ENCODE data around the gene ISL2. TPM values are rescaled to one million over a fixed set of nuclear protein-coding genes. Genes with fewer than 3 reads are reported as not detected.

ISL2 gene
- total and polyA plus RNA-seq, 9 donors = not detected

DNA sequence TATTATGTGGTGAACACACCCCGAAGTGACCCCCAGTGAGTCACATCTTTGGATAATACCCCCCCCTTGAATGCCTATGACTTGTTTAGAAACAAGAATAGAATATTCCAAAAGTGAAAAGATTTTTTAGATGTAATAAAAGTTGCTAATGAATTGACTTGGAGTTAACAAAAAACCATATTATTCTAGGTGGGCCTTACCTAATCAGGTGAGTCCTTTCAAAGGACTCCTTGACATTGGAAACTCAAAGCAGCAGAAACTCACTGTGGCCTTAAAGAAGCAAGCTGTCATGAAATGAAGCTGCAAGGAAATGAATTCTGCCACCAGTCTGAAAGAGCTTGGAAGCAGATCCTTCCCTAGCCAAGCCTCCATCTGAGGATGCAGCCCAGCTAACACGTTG is 10.9 kb upstream of the ISL2 start:
- H3K36me3 ChIP-seq = no peaks in the 10 kb centered on the region
- no peaks in the 10 kb centered on the region for H3K4me1 ChIP-seq (ENCODE audit: insufficient read depth)
- DNase-seq = no peak
- TF ChIP-seq POLR2A (IDR thresholded peaks at IDR 0.05) (no peak), EP300 (IDR thresholded peaks at IDR 0.05) (no peak)
- TF ChIP-seq, protein P1, sequence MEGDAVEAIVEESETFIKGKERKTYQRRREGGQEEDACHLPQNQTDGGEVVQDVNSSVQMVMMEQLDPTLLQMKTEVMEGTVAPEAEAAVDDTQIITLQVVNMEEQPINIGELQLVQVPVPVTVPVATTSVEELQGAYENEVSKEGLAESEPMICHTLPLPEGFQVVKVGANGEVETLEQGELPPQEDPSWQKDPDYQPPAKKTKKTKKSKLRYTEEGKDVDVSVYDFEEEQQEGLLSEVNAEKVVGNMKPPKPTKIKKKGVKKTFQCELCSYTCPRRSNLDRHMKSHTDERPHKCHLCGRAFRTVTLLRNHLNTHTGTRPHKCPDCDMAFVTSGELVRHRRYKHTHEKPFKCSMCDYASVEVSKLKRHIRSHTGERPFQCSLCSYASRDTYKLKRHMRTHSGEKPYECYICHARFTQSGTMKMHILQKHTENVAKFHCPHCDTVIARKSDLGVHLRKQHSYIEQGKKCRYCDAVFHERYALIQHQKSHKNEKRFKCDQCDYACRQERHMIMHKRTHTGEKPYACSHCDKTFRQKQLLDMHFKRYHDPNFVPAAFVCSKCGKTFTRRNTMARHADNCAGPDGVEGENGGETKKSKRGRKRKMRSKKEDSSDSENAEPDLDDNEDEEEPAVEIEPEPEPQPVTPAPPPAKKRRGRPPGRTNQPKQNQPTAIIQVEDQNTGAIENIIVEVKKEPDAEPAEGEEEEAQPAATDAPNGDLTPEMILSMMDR (IDR thresholded peaks at IDR 0.05) = no peak
- H3K4me3 ChIP-seq = no peak overlapping the region
- WGBS, 3 donors = 59 to 70% (median 63%) methylated on average over 2 of the region's 2 CpGs
- no peak overlapping the region for H3K27ac ChIP-seq
- H3K27me3 ChIP-seq = no peaks in the 10 kb centered on the region
- no peaks in the 10 kb centered on the region for H3K9me3 ChIP-seq
- intact Hi-C loops (cut with DNase I) = no loop called here

DNA sequence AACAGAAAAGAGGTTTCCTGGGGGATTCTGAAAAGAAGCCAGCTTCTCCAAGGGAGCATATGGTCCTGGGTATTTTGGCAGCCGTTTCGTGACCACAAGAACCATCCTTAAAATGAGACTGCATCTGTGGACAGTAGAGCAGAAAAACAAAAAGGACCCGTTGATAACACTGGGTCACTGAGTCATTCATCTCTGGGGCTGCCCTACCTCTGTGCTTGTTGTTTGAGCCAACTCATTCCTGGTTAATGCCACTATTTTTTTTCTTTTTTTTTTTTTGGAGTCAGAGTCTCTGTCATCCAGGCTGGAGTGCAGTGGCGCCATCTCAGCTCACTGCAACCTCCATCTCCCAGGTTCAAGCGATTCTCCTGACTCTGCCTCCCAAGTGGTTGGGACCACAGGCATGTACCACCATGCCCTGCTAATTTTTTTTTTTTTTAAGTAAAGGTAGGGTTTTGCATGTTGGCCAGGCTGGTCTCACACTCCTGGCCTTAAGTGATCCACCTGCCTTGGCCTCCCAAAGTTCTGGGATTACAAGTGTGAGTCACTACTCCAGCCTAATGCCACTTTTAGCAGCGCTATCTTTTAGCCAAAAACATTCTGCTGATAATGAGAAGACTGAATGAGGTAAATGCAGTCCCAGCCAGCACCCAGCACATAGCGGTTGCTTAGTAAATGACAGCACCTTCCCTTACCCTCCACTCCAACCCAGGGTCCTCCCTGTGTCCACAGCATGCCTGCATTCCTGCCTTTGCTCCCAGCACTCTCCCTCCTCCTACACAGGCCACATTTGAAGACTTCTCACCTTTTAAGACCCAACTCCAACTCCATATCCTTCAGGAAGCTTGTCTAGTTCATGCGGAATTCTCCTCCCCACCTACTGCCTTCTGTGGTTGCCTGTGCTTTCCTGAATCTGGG is 9.1 kb upstream of the ISL2 start:
- DNase-seq = no peak
- intact Hi-C loops (cut with DNase I) = no loop called here
- 67 to 77% (median 67%) methylated on average over 8 of the region's 8 CpGs for WGBS, 3 donors

DNA sequence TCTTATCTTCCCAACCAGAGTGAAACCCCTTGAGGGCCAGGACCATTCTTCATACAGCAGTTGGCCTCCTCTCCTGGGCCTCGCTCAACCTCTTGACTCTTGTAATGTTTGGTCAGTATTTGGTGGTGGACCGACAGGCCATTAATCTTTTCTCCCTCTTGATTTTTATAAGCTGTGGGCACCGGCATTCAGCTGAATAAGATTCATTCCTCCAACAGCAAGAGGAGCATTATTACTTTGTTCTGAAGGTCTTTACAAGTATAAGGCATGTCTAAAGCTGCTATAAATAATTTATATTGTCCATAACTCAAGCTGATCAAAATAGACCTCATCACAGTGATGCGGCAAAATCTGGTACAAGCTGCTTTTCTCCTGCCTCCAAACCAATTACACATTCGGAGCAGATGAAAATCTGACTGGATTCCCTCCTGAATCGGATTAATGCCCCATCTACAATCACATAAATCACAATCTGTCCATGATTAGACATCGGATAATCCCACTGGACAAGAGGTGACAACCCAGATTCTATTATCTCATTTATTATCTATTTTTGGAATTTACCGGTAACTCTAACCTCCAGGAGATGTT is 8.4 kb upstream of the ISL2 start:
- Histone ChIP-seq H3K4me3 (no peak overlapping the region), H3K4me1 (ENCODE audit: insufficient read depth) (no peaks in the 10 kb centered on the region), H3K27me3 (no peaks in the 10 kb centered on the region), H3K9me3 (no peaks in the 10 kb centered on the region), H3K36me3 (no peaks in the 10 kb centered on the region), H3K27ac (no peak overlapping the region)
- TF ChIP-seq EP300 (IDR thresholded peaks at IDR 0.05) = no peak
- no peak for TF ChIP-seq POLR2A (IDR thresholded peaks at IDR 0.05)
- TF ChIP-seq, protein P1 (IDR thresholded peaks at IDR 0.05) = no peak
- intact Hi-C loops (cut with DNase I) = no loop called here
- DNase-seq = no peak
- 85 to 86% (median 85%) methylated on average over 8 of the region's 8 CpGs for WGBS, 3 donors

More for the DNA sequence above, 9.1 kb upstream of the ISL2 start:
- Histone ChIP-seq H3K4me3 (no peak overlapping the region), H3K27ac (no peak overlapping the region), H3K36me3 (no peaks in the 10 kb centered on the region), H3K27me3 (no peaks in the 10 kb centered on the region), H3K9me3 (no peaks in the 10 kb centered on the region), H3K4me1 (ENCODE audit: insufficient read depth) (no peaks in the 10 kb centered on the region)
- TF ChIP-seq EP300 (IDR thresholded peaks at IDR 0.05) (no peak), POLR2A (IDR thresholded peaks at IDR 0.05) (no peak)
- TF ChIP-seq, protein P1 (IDR thresholded peaks at IDR 0.05) = no peak

DNA sequence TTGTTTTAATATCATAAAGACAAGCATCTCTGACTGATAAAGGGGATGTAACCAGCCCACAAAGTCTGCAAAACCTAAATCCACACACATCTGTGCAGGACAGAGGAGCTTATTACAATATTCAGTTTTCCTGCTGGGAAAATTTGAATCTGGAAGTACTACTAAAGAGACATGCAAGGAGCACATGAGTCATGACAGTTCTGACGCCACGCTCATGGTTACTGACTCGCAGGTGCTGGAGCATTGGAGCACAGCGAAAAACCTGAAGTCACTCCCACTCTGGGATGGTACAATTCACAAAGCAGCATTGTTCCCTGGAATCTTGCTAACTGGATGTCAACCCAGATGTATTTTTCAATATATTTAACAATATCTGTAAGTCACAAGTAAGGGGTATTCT is 7.6 kb upstream of the ISL2 start:
- WGBS, 3 donors = 76 to 87% (median 84%) methylated on average over 4 of the region's 4 CpGs
- DNase-seq = no peak
- Histone ChIP-seq H3K36me3 (no peaks in the 10 kb centered on the region), H3K4me1 (ENCODE audit: insufficient read depth) (no peaks in the 10 kb centered on the region), H3K27me3 (no peaks in the 10 kb centered on the region), H3K4me3 (no peak overlapping the region), H3K27ac (no peak overlapping the region), H3K9me3 (no peaks in the 10 kb centered on the region)
- no peak for TF ChIP-seq POLR2A (IDR thresholded peaks at IDR 0.05)
- intact Hi-C loops (cut with DNase I) = no loop called here
